Epithelial cell of esophagus (primary cell): ENCODE results near the gene FATE1.

Source experiments
- DNase-seq: peaks from one replicate; pipeline ENCODE4 v3.0.0; 2010; ENCODE audit warnings: low read depth
- H3K4me3 ChIP-seq: 2 replicates; pipeline ENCODE4 v1.5.1; 2011; ENCODE audit warnings: mild to moderate bottlenecking, low read length, control low read depth
- TF ChIP-seq, protein P1 (sequence below): IDR thresholded peaks from 2 replicates; pipeline ENCODE4 v1.5.1; 2011; ENCODE audit warnings: low read depth, mild to moderate bottlenecking, low read length, control low read depth, inconsistent platforms; ENCODE audit not compliant: insufficient read depth; ENCODE audit errors: missing control alignments

The FATE1 gene

DNA sequence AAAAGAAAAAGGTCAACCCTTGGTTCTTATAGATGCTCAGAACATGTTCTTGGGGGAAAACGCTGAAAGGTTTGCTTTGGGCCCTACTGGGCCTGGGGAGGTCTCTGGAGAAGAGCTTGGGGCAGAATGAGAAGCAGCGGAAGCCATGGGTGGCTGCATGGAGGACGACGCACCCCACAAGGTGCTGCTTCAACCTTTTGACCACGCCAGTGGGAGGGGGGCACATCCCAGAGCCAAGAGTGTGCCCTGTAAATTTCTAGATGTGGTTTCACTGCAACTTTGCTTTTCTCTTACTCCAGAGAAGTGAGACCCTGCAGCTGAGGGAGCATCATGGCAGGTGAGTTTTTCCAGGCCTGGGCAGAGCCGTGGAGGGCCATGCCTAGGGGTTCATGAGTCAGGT, 17.4 kb upstream of the FATE1 start:
- H3K4me3 ChIP-seq, result no peak overlapping the region
- TF ChIP-seq, protein P1, sequence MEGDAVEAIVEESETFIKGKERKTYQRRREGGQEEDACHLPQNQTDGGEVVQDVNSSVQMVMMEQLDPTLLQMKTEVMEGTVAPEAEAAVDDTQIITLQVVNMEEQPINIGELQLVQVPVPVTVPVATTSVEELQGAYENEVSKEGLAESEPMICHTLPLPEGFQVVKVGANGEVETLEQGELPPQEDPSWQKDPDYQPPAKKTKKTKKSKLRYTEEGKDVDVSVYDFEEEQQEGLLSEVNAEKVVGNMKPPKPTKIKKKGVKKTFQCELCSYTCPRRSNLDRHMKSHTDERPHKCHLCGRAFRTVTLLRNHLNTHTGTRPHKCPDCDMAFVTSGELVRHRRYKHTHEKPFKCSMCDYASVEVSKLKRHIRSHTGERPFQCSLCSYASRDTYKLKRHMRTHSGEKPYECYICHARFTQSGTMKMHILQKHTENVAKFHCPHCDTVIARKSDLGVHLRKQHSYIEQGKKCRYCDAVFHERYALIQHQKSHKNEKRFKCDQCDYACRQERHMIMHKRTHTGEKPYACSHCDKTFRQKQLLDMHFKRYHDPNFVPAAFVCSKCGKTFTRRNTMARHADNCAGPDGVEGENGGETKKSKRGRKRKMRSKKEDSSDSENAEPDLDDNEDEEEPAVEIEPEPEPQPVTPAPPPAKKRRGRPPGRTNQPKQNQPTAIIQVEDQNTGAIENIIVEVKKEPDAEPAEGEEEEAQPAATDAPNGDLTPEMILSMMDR, result no peak
- DNase-seq, result no peak

DNA sequence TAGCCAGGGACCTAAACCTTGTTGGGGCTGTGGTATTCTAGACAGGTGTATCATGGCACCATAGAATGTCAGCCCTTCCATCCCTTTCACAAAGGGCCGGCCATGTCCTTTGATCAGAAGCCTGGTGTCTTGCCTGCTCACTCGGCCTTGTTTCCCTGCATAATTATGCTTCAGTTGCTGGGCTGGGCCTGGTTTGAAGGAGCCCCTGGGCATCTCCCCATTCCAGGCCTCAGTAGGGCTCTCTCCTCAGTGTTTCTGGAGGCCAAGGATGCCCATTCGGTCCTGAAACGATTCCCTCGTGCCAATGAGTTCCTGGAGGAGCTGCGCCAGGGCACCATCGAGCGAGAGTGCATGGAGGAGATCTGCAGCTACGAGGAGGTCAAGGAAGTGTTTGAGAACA, 16.1 kb upstream of the FATE1 start:
- DNase-seq, result no peak
- TF ChIP-seq, protein P1, result no peak
- H3K4me3 ChIP-seq, result no peak overlapping the region

DNA sequence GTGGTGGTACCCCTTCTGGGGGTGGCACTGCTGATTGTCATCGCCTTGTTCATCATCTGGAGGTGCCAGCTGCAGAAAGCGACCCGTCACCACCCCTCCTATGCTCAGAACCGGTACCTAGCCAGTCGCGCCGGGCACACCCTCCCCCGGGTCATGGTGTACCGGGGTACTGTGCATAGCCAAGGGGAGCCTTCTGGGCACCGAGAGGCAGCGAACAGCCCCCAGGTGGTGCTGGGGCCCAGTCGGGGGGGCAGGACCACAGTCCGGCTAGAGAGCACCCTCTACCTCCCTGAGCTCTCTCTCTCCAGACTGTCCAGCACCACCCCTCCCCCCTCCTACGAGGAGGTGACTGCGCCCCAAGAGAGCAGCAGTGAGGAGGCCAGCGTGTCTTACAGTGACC, 15.3 kb upstream of the FATE1 start:
- TF ChIP-seq, protein P1, result no peak
- H3K4me3 ChIP-seq, result no peak overlapping the region
- no peak for DNase-seq

DNA sequence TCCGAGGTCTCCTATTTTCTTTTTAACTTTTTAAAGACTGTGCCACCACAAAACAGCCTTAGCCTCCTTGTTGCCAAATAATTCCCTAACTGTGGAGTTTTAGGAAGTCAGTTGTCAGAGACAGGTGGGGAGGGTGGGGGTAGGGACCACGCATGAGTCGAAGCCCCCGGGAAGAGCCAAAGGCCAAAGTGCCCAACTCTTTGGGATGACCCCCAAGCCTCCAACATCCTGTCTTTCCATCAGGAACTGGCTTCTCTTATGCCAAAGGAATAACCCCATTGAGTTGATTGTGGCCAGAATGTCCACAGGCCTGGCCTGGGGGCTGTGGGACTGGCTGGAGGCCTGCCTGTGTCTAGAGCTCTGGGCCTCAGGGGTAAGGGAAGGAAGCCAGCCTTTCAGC, 14.8 kb upstream of the FATE1 start:
- DNase-seq, result no peak
- no peak overlapping the region for H3K4me3 ChIP-seq
- TF ChIP-seq, protein P1, result no peak

DNA sequence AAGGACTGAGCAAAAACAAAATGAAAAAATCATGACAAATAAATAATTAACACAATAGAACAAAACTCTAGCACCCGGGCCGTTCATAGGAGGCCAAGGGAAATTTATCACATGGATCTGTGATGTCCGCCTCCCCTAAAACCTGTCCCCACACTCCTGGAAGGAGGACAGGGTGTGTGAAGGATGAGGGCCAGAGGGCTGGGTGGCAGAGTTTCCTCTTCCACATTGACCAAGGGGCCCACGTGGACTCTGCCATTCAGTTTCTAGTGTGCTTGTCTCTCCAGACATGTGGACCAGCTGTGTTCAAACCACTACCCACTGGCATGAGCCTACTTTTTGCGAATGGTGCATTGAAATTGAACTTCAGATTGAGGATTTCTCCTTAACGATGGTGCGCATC, 14.3 kb upstream of the FATE1 start:
- H3K4me3 ChIP-seq, result no peak overlapping the region
- no peak for DNase-seq
- TF ChIP-seq, protein P1, result no peak

DNA sequence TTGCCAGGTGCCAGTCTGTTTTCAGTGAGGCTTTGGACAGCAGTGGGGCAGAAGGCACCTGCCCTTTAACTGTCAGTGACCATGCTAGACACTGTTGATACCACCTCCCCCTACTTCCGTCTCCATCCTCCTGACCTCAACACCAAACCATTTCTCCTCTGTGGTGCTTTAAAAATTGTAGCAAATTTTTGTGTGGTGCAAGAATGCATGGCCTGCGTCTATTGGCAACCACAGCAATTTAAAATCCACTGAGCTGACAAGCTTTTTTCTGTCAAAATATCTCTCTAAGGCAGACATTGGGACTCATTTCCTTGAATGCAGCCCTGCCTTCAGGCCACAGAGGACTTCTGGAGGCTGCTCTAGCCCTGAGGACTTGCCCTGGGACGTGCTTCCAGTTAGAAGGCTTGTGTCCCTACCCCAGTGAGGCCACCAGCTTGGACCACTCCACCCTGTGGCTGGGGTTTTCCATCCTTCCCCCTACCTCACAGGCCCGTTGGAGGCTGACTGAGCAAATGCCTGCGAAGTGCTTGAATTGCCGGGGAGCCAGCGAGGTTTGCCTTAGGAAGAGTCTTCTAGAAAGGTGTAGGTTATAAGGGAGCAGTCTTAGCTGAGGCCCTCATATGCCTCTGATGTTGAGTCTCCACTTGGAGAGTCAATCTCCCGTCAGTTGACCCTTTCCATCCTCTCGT, 13.7 kb upstream of the FATE1 start:
- TF ChIP-seq, protein P1, result no peak
- DNase-seq, result no peak
- no peak overlapping the region for H3K4me3 ChIP-seq

DNA sequence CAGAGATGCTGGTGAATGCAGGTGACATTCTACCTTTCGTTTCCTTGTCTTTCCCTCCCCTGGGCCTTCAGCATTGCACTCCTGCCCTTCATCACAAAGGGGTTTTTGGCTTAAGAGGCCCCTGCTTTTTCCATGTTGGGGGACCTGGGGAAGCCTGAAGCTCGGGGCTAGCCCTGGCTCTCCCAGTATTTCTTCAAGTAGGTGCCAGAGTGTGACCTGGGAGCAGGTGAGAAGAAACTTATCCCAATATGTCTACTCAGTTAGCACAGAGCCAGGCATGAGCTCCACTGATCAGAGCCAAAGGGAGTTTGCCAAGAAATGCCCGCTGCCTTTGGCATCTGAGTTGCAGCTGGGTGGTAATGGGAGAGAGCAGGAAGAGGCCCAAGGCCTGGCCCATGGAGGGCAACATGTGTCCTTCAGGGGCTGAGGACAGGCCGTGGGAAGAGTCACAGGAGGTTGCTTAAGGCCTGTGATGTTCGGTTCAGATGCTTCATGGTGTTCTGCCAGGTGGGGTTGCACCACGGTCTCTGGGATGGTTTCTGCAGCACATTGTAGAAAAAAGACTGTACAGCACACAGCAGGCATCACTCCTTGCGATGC, 13.0 kb upstream of the FATE1 start:
- DNase-seq, result no peak
- no peak overlapping the region for H3K4me3 ChIP-seq
- TF ChIP-seq, protein P1, result no peak
